ENCODE measurements around the gene DACT2.
"Not testable (repeated sequence)": the region's sequence is repeated elsewhere in the genome, so short reads cannot be mapped to it uniquely, and the experiment has no call there.

DACT2 gene

DNA sequence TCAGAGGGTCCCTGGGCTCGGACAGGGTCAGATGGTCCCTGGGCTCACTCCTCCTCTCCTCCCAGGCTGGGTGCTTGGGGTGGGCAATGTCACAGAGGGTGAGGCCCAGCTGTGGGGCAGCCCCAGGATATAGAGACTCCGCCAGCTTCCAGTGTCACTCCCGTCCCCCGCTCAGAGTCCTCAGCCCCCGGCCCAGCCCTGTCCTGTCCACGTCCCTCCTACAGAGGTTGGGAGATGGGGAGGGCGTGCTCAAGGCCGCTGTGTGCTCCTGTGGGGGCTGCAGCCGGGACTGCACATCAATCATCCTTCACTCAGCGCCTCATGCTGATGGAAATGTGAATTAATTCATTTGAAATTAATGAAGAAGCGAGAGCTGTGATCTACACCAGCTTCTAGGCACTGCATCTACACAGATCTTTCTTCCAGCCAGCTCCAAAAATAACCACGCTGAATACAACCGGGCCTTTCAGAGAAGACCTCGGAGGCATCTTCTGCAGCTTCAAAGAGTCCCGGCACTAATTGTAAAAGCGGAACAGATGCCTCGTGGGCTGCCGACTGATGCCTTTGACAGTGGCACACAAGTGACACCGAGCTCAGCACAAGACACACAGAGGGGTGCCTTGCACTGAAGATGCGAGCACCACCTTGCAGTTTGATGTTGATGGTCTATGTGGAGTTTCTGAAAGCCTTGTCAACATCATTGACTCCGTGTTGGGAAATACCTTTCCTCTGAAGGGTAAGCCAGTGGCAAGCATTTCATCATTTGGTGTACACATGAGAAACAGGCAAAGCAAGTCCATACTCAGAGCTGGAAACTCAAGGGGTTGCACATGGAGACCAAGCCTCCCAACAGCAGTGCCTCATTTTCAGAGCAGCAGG lies 39.3 kb downstream of the DACT2 start:
- FAIRE-seq, result no peak

GRCh38 chr6:168279403-168279935 lies 40.1 kb downstream of the DACT2 start:
- FAIRE-seq, result no peak

DNA sequence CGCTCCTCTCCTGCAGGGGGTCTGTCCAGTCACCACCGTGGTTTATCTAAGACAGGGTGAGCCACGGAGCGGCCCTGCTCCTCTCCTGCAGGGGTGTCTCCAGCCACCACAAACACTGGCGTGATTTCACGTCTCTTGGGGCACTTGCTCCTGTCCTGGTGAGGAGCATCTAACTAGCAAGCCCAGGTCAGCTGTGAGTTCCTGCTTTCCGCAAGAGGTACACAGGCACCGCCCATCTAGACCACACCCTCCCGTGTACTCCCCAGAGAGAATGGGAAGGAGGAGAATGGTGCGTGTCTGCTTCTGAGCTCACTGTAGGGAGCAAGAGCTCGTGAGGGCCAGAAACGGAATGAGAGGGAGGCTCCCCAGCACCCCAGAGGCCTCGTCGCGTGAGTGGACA lies 40.7 kb downstream of the DACT2 start:
- no peak for FAIRE-seq

GRCh38 chr6:168277274-168277669 lies 42.3 kb downstream of the DACT2 start:
- no peak for FAIRE-seq

GRCh38 chr6:168276576-168277273 lies 42.9 kb downstream of the DACT2 start:
- FAIRE-seq, result no peak

GRCh38 chr6:168275168-168275567 lies 44.4 kb downstream of the DACT2 start:
- no peak for FAIRE-seq

- no peak for FAIRE-seq
Measured at GRCh38 chr6:168274037-168274952, 45.3 kb downstream of the DACT2 start.

DNA sequence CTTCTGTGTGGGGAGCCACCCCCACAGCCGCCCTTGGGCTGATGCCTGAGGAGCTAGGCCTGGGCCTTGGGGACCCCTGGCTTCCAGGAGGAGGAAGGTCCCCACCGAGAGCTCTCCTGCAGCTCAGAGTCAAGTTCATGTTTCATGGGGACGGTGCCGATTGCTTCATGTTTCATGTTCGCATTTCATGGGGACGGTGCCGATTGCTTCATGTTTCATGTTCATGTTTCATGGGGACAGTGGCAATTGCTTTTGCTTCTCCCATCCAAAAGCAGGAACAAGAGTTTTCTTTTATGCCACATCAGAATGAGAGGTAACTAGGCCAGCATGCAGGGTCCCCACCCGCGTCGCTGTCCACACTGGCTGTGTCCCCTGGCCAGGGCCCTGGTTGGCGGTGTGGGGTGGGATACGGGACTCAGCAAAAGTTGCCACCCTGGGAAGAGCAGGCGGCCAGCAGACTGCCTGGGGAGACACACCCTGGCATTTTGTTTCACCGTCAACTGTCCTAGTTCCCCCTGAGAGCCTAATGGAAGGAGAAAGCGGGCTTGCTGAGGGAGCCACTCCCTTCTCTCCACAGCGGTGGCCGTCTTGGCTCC lies 46.0 kb downstream of the DACT2 start:
- no peak for FAIRE-seq

GRCh38 chr6:168272415-168273325 lies 46.9 kb downstream of the DACT2 start:
- no peak for FAIRE-seq

- FAIRE-seq, result no peak
Measured at GRCh38 chr6:168270274-168271172, 49.1 kb downstream of the DACT2 start.

DNA sequence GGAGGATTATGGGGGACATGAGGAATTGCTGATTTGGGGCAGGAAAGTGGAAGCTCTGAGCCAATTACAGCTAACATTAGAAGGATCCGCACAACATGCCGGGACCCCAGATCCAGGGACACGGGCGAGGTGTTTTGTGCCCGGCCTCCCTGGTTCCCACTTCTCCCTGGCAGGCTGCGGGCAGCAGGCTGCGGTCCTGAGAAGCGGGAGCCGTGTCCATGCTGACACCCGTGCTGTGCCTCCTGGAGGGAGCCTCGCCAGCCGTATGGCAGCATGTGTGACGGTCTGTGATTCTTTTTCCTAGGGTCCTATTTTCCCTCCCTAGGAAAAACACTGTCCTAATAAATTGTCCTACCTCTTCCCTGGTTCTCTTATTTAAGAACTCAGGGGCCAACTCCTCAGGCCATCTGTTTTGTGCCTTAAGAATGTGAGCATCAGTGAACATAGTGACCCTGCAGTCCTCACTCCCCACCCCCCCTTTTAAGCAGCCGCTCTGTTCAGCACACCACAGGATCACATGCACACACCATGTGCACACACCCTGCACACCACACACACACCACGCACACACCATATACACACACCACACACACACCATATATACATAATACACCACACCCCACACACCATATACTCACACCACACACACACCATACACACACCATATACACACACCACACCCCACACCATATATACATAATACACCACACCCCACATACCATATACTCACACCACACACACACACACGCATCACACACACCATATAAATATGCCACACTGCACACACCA lies 49.9 kb downstream of the DACT2 start:
- FAIRE-seq, result no peak

DNA sequence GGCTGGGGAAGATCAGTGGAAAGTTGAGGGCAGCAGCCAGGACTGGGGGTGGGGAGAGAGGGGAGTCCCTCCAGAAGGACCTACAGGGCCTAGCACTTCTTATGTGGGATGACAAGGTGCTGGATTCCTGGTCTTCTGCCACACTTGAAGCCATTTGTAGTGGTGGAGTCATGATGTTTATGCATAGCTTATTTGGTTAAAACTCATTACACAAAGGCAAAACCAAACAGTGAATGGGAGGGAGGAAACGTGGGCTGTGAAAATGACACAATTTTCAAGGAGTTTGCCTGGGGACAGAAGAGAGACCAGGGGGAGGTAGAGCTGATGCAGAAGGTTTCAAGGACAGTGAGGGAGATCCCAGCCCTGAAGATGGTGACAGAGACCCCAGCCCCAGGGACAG lies 50.8 kb downstream of the DACT2 start:
- no peak for FAIRE-seq

DNA sequence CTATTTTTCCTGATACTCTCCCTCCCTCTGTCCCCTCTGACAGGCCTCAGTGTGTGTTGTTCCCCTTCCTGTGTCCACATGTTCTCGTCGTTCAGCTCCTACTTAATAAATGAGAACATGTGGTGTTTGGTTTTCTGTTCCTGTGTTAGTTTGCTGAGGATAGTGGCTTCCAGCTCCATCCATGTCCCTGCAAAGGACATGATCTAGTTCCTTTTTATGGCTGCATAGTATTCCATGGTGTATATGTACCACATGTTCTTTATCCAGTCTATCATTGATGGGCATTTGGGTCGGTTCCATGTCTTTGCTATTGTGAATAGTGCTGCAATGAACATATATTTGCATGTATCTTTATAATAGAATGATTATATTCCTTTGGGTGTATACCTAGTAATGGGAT lies 51.8 kb downstream of the DACT2 start:
- FAIRE-seq, result not testable (repeated sequence)

DNA sequence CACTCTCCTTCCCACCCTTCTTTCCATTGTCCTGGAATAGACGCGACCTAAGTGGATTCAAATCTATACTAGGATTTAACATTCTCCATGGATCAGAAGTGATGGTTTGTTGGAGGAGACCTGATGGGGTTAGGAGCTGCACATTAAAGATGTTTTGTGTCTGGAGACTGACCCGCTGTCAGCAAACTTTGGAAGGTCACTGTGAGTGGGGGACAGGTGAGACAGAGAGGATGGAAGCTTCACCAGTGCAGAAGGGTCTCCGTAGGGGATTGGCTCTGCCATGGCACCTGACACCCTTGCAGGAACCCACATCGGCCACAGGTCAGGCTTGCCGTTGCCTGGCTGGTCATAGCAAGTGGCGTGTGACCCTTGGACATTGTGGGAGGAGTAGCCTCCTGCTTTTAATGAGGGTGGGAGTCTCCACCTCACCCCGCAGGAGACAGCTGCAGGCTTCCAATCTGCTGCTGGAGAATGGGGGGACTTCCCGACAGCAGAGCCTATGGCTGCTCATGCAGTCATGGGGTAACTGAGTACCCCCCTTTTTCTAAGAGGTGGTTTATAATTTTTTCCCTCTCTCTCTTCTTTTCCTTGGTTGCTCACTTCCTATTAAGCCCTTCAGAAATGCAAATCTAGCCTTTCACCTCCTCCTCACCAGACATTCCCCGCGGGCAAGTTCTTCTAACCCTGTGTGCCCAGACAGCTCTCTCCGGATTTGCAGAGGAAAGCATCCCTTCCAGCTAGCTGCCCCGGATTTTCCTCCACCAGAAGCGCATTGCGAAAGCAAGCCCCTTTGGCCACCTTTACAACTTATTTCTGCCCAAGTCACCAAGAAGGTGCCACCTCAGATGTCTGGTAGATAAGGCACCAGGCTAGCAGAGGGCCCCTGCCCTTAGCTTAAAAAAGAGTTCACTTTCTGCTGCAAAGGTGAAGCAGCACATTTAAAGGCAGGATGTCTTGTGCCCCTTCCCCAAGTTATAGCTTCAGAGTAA lies 53.5 kb downstream of the DACT2 start:
- FAIRE-seq, result no peak

GRCh38 chr6:168265394-168265793 lies 54.2 kb downstream of the DACT2 start:
- no peak for FAIRE-seq

DNA sequence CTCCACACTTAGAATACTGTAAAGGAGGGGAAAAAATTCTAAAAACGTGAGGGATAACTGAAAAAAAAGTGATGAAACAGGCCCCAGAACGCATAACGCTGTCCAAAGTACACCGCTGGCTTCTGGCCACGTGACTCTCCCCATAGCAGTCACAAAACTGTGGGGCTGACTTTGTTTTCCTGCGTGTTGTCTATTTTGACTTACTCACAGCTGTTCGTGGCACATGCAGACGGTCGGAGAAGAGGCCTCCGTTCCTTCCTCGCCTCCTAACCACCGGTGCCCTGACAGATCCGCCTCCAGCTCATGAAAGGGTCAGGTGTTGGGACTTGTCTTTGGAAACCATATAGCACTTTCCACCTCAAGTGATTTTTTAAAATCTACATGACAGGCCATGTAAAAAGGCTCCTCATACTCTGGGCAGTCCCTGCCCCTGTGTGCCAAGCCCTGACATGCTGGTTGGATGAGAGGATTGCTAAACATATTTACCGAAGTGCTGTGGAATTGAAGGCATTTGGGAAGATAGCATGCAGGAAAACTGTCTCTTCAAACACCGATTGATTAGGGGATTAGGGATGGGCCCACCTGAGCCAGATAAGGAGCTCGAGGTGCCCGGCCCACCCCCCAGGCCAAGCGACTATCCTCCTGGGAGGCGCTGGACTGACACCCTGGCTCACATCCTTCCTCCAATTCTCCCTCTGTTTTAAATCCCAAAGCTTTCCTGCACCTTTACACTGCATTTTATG lies 54.8 kb downstream of the DACT2 start:
- FAIRE-seq, result no peak

DNA sequence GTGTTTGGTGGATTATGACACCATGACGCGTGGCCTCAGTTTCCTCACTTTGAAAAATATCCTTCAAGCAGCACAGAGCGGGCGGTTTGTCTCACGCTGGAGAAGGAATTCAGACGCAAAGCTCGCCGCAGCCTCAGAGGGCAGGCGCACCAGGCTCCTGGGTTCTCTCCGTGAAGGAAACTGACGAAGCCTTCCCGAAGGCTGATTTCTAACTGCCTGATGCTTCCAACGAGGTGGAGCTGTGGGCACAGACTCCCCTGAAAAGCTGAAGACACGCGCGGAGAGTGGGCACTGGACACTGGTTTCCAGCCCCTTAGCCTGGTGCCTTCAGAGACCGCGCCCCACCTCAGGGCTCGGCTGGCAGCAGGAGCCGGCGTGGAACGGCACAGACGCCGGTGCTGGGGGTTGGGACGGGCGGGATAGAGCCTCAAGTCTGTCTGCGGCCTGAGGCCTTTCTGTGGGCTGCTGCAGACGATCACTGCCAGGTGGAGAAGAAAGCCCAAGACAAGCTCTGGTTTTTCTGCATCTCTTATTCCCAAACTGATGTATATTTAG lies 56.1 kb downstream of the DACT2 start:
- no peak for FAIRE-seq
